OCI-LY3 (cell line): ENCODE data around the gene DNAAF5.

Source experiments
- CTCF ChIP-seq: fragments of 200-600, 300-600 bp; sonication (generic); IDR thresholded peaks from 2 replicates; pipeline ENCODE4 v1.5.1; 2014; ENCODE audit warnings: antibody characterized with exemption, low read length, low read depth
- EZH2phosphoT487 ChIP-seq: fragments of 200-600 bp; shearing (Covaris generic); IDR thresholded peaks from 2 replicates; pipeline ENCODE4 v1.6.1; 2018; ENCODE audit warnings: antibody characterized with exemption, mixed run types, low read depth

- TF ChIP-seq EZH2phosphoT487 (no peak), CTCF (no peak)
These were observed 30.5 kb downstream of the DNAAF5 start for GRCh38 chr7:756928-757560.
